Measurements from ENCODE around the gene TBC1D22A.

DNA sequence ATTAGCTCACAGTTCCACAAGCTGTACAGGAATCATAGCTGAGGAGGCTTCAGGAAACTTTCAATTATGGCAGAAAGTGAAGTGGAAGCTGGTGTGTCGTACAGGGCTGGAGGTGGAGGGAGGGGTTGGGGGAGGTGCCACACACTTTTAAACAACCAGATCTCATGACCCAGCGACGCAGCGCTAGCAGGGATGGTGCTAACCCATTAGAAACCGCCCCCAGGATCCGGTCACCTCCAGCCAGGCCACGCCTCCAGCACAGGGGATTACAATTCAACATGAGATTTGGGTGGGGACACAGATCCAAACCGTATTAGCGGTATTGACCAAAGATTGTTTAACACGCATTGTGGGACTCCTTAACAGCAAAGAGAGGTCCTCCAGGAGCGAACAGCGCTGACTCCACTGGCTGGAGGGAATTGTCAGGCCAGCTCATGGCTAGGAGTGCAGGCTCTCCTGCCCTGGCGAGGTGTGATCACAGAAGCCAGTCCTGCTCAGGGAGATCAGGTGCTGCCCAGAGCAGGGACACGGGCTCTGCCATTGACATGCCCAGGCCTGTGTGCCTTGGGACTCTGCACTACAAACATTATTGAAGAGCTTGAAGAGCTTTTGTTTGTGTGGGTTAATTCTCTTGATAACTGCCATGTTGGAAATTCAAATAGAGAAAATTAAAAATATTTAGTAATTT is 215.3 kb downstream of the TBC1D22A start:
- TF ChIP-seq, protein P1, sequence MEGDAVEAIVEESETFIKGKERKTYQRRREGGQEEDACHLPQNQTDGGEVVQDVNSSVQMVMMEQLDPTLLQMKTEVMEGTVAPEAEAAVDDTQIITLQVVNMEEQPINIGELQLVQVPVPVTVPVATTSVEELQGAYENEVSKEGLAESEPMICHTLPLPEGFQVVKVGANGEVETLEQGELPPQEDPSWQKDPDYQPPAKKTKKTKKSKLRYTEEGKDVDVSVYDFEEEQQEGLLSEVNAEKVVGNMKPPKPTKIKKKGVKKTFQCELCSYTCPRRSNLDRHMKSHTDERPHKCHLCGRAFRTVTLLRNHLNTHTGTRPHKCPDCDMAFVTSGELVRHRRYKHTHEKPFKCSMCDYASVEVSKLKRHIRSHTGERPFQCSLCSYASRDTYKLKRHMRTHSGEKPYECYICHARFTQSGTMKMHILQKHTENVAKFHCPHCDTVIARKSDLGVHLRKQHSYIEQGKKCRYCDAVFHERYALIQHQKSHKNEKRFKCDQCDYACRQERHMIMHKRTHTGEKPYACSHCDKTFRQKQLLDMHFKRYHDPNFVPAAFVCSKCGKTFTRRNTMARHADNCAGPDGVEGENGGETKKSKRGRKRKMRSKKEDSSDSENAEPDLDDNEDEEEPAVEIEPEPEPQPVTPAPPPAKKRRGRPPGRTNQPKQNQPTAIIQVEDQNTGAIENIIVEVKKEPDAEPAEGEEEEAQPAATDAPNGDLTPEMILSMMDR (IDR thresholded peaks at IDR 0.05) = no peak
- no peak for TF ChIP-seq POLR2A (IDR thresholded peaks at IDR 0.05)
